ENCODE results near the gene B3GALT5. TPM values are rescaled to one million over a fixed set of nuclear protein-coding genes. Genes with fewer than 3 reads are reported as not detected.

Gene B3GALT5
- polyA plus RNA-seq, 3 donors, result not detected

DNA sequence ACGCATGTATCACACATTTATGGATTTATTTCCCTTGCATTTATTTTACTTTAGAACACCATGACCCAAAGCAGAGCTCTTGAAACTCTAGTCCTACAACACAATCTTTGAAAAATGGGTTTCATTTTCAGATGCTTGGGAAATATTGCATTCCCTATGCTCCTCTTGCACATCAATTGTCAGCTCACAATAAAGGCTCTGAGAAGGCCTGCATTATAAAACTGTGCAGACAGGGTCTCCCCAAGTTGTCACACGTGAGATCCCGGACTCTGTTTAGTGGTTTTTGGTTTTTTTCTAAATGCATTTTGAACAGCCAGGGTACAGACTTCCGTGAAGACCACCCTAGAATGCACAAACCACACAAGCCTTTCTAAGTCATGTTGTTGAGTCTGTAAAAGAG, 9.9 kb upstream of the B3GALT5 start:
- intact Hi-C loops (cut with micrococcal nuclease), result no loop called here

DNA sequence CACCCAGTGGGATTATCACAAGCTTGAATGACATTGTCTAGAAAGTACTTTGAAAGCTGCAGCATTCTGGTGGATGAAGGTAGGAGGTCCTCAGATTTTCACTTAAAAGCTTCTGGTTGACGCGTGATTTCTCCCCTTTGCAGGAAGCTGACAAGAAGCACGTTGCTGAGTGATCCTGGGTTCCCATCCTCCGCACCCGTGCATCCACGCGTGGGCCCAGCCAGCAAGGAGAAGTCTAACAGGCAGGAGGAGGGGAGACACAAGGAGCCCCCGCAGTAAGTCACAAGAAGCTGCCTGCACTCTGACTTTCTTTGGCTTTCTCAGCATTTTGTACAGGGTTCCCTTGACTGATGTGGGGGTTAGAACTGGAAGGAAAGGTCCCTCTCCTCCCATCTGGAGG, 7.8 kb upstream of the B3GALT5 start:
- no peak overlapping the region for H3K27ac Mint-ChIP-seq
- no peaks in the 10 kb centered on the region for H3K79me2 ChIP-seq (ENCODE audit: insufficient read depth, low read length)

More for the DNA sequence above, 9.9 kb upstream of the B3GALT5 start:
- no peak for DNase-seq
- H3K9me3 Mint-ChIP-seq, result no peaks in the 10 kb centered on the region
- no peaks in the 10 kb centered on the region for H3K27me3 ChIP-seq (ENCODE audit: control insufficient read depth in 2 of 2, insufficient read depth in 2 of 2, low read length in 2 of 2)
- H3K9me3 ChIP-seq (replicated peaks in 1 of 2; ENCODE audit: control insufficient read depth in 1 of 2, insufficient read depth in 1 of 2, low read length in 2 of 2), result no peaks in the 10 kb centered on the region
- H4K20me1 ChIP-seq (ENCODE audit: insufficient read depth, low read length), result no peaks in the 10 kb centered on the region
- no peaks in the 10 kb centered on the region for H3K4me1 Mint-ChIP-seq
- H3K36me3 Mint-ChIP-seq, result no peaks in the 10 kb centered on the region
- no peak overlapping the region for H3K9ac ChIP-seq (ENCODE audit: insufficient read depth, low read length, poor library complexity, severe bottlenecking)
- peaks cover 6 to 7% (median 6%) of the 10 kb centered on the region in 3 donors for H3K27me3 Mint-ChIP-seq (ENCODE audit: low read depth in 3 of 3)
- no peaks in the 10 kb centered on the region for H3K4me1 ChIP-seq (ENCODE audit: control insufficient read depth in 1 of 2, insufficient read depth in 2 of 2, low read length in 2 of 2)
- H3K27ac ChIP-seq (ENCODE audit: low read depth in 1 of 2, low read length in 2 of 2), result no peak overlapping the region
- H3K27ac Mint-ChIP-seq, result no peak overlapping the region
- H2AFZ ChIP-seq (ENCODE audit: insufficient read depth, low read depth, low read length, poor library complexity, severe bottlenecking), result no peak overlapping the region
- H3K36me3 ChIP-seq (replicated peaks in 1 of 2; ENCODE audit: control insufficient read depth in 1 of 2, insufficient read depth in 2 of 2, low read length in 2 of 2), result no peaks in the 10 kb centered on the region
- H3K4me2 ChIP-seq (replicated peaks; ENCODE audit: extremely low read depth, low read length, poor library complexity, severe bottlenecking), result no peak overlapping the region
- no peak overlapping the region for H3K4me3 ChIP-seq (replicated peaks in 1 of 3; ENCODE audit: low read depth in 2 of 3, low read length in 3 of 3)
- H3K79me2 ChIP-seq (ENCODE audit: insufficient read depth, low read length), result no peaks in the 10 kb centered on the region
- WGBS (ENCODE audit: insufficient coverage), result no CpG with 5 or more reads among the region's 4 CpGs
- TF ChIP-seq, protein P1, sequence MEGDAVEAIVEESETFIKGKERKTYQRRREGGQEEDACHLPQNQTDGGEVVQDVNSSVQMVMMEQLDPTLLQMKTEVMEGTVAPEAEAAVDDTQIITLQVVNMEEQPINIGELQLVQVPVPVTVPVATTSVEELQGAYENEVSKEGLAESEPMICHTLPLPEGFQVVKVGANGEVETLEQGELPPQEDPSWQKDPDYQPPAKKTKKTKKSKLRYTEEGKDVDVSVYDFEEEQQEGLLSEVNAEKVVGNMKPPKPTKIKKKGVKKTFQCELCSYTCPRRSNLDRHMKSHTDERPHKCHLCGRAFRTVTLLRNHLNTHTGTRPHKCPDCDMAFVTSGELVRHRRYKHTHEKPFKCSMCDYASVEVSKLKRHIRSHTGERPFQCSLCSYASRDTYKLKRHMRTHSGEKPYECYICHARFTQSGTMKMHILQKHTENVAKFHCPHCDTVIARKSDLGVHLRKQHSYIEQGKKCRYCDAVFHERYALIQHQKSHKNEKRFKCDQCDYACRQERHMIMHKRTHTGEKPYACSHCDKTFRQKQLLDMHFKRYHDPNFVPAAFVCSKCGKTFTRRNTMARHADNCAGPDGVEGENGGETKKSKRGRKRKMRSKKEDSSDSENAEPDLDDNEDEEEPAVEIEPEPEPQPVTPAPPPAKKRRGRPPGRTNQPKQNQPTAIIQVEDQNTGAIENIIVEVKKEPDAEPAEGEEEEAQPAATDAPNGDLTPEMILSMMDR (IDR thresholded peaks at IDR 0.05), result no peak
- no peak overlapping the region for H3K4me3 Mint-ChIP-seq

More for the DNA sequence above, 7.8 kb upstream of the B3GALT5 start:
- Histone ChIP-seq H3K4me3 (replicated peaks in 1 of 3; ENCODE audit: low read depth in 2 of 3, low read length in 3 of 3) (no peak overlapping the region), H3K4me1 (ENCODE audit: control insufficient read depth in 1 of 2, insufficient read depth in 2 of 2, low read length in 2 of 2) (no peaks in the 10 kb centered on the region), H3K4me2 (replicated peaks; ENCODE audit: extremely low read depth, low read length, poor library complexity, severe bottlenecking) (no peak overlapping the region), H3K27me3 (ENCODE audit: control insufficient read depth in 2 of 2, insufficient read depth in 2 of 2, low read length in 2 of 2) (no peaks in the 10 kb centered on the region), H3K27ac (ENCODE audit: low read depth in 1 of 2, low read length in 2 of 2) (no peak overlapping the region), H3K9me3 (replicated peaks in 1 of 2; ENCODE audit: control insufficient read depth in 1 of 2, insufficient read depth in 1 of 2, low read length in 2 of 2) (no peaks in the 10 kb centered on the region), H4K20me1 (ENCODE audit: insufficient read depth, low read length) (no peaks in the 10 kb centered on the region), H3K36me3 (replicated peaks in 1 of 2; ENCODE audit: control insufficient read depth in 1 of 2, insufficient read depth in 2 of 2, low read length in 2 of 2) (no peaks in the 10 kb centered on the region), H3K9ac (ENCODE audit: insufficient read depth, low read length, poor library complexity, severe bottlenecking) (no peak overlapping the region), H2AFZ (ENCODE audit: insufficient read depth, low read depth, low read length, poor library complexity, severe bottlenecking) (no peak overlapping the region)
- Mint-ChIP-seq H3K4me1 (no peaks in the 10 kb centered on the region), H3K9me3 (no peaks in the 10 kb centered on the region), H3K36me3 (no peaks in the 10 kb centered on the region), H3K4me3 (no peak overlapping the region), H3K27me3 (ENCODE audit: low read depth in 3 of 3) (peaks cover 10 to 12% (median 11%) of the 10 kb centered on the region in 3 donors)
- TF ChIP-seq, protein P1 (IDR thresholded peaks at IDR 0.05), result no peak
- WGBS (ENCODE audit: insufficient coverage), result 93% methylated on average over 4 of the region's 8 CpGs
- no peak for DNase-seq
- intact Hi-C loops (cut with micrococcal nuclease), result no loop called here
